ENCODE data around the gene ENG.

DNA sequence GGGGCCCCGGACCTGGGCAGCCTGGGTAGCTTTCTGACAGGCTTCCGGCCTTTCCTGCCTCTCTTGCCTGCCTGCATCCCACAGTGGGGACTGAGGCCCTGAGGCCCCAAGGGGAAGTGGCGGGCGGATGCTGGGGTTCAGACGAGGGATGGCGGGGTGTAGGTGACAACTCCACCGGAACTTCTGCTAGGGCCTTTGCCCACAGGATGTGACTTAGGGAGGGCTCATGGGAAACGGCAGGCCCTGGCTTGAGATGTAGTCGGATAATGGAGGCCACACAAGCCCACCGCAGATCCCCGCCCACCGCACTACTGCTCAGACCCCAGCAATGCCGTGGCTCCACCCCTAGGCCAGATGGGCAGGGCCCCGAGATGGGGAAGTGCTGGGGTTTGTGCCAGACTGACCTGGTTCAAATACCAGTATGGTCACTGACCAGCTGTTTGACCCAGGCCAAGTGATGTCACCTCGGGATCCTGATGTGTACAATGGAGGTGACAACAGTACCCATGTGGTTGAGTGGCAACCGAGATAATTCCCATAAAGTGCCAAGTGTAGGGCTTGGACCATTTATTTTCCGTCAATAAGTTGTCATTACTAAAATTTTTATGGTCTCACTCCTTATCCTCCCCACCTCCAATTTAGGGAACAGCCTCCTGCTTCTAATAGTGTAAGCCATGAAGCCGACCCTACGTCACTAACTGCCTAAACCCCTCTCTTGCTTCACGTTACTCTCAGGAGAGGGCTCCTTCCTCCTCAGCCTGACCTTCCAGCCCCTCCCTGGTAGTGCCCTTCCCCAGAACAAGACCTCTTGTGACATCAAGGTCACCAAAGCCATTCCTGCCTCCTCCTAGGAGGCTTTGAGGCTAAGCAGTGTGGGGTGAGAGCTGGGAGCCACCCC, 71.1 kb downstream of the ENG start:
- TF ChIP-seq POLR2A (IDR thresholded peaks at IDR 0.05) = no peak
- no peak for TF ChIP-seq CTCF (IDR thresholded peaks at IDR 0.05)
